Measurements from ENCODE around the gene TMEM143. TPM values are rescaled to one million over a fixed set of nuclear protein-coding genes. Genes with fewer than 3 reads are reported as not detected.

TMEM143 gene
- total and polyA plus RNA-seq, 10 donors, result 5.8 to 14.8 (median 9.1) TPM

GRCh38 chr19:48290771-48291488 is 72.8 kb downstream of the TMEM143 start:
- Histone ChIP-seq H3K36me3 (peaks cover 0 to 9% (median 0%) of the 10 kb centered on the region in 6 donors), H3K4me1 (peaks cover 9 to 17% (median 13%) of the 10 kb centered on the region in 6 donors), H3K27me3 (replicated peaks in 1 of 7) (peaks cover 0 to 37% (median 0%) of the 10 kb centered on the region in 7 donors), H3K9me3 (peaks cover 0 to 15% (median 10%) of the 10 kb centered on the region in 8 donors), H3K4me3 (peak overlapping the region; percentile 12 to 68 (median 33)), H3K27ac (no peak overlapping the region)
- intact Hi-C loops (cut with DNase I; ENCODE audit: low total_unique reads), result loop anchor here (2.0 kb wide), 1 partner anchor 24 kb away; no protein-coding TSS in a partner anchor
- TF ChIP-seq POLR2A (IDR thresholded peaks at IDR 0.05) (no peak), POLR2AphosphoS5 (IDR thresholded peaks at IDR 0.05) (peak in 2 of 3 donors; percentile 44 to 55)
- TF ChIP-seq, protein P1, sequence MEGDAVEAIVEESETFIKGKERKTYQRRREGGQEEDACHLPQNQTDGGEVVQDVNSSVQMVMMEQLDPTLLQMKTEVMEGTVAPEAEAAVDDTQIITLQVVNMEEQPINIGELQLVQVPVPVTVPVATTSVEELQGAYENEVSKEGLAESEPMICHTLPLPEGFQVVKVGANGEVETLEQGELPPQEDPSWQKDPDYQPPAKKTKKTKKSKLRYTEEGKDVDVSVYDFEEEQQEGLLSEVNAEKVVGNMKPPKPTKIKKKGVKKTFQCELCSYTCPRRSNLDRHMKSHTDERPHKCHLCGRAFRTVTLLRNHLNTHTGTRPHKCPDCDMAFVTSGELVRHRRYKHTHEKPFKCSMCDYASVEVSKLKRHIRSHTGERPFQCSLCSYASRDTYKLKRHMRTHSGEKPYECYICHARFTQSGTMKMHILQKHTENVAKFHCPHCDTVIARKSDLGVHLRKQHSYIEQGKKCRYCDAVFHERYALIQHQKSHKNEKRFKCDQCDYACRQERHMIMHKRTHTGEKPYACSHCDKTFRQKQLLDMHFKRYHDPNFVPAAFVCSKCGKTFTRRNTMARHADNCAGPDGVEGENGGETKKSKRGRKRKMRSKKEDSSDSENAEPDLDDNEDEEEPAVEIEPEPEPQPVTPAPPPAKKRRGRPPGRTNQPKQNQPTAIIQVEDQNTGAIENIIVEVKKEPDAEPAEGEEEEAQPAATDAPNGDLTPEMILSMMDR (IDR thresholded peaks at IDR 0.05 in 8 of 11, conservative IDR thresholded peaks at IDR 0.05 in 3 of 11), result peak; percentile 84 to 99 (median 93)
- 1 to 3% (median 2%) methylated on average over 40 to 45 of the region's 45 CpGs for WGBS, 5 donors
- DNase-seq, result peak; percentile 91

- peaks cover 0 to 16% (median 10%) of the 10 kb centered on the region in 8 donors for H3K9me3 ChIP-seq
- TF ChIP-seq, protein P1 (IDR thresholded peaks at IDR 0.05 in 8 of 11, conservative IDR thresholded peaks at IDR 0.05 in 3 of 11), result no peak
- TF ChIP-seq POLR2AphosphoS5 (IDR thresholded peaks at IDR 0.05) (no peak), POLR2A (IDR thresholded peaks at IDR 0.05) (no peak)
- DNase-seq, result no peak
- intact Hi-C loops (cut with DNase I; ENCODE audit: low total_unique reads), result loop anchor here (2.0 kb wide), 1 partner anchor 24 kb away; no protein-coding TSS in a partner anchor
- H3K27ac ChIP-seq, result no peak overlapping the region
- H3K27me3 ChIP-seq (replicated peaks in 1 of 7), result peaks cover 0 to 32% (median 0%) of the 10 kb centered on the region in 7 donors
- peak overlapping the region in 3 of 8 donors; percentile 34 to 68 (median 43) for H3K4me3 ChIP-seq
- WGBS, 5 donors, result 23 to 47% (median 25%) methylated on average over 8 to 10 of the region's 10 CpGs
- peaks cover 9 to 17% (median 13%) of the 10 kb centered on the region in 6 donors for H3K4me1 ChIP-seq
- peaks cover 0 to 14% (median 0%) of the 10 kb centered on the region in 6 donors for H3K36me3 ChIP-seq
Observed at GRCh38 chr19:48290401-48290770, 73.4 kb downstream of the TMEM143 start.

DNA sequence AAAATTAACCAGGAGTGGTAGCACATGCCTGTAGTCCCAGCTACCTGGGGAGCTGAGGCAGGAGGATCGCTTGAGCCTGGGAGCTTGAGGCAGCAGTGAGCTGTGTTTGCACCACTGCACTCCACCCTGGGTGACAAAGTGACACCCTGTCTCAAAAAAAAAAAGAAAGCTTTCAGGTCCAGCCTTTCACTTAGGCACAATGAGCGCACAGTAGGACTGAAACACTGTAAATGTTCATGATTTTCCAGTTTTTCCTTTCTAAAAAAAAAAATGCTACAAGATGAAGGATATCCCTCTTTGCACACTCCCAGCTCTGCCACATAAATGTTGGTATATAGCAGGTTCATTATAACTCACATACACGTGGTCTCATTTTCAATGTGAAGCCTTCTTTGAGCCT is 76.0 kb downstream of the TMEM143 start:
- H3K9me3 ChIP-seq, result peaks cover 0 to 28% (median 17%) of the 10 kb centered on the region in 8 donors
- peaks cover 9 to 17% (median 13%) of the 10 kb centered on the region in 6 donors for H3K4me1 ChIP-seq

More for the DNA sequence above, 76.0 kb downstream of the TMEM143 start:
- Histone ChIP-seq H3K4me3 (no peak overlapping the region), H3K27me3 (replicated peaks in 1 of 7) (peaks cover 0 to 14% (median 0%) of the 10 kb centered on the region in 7 donors), H3K27ac (no peak overlapping the region), H3K36me3 (peaks cover 0 to 21% (median 3%) of the 10 kb centered on the region in 6 donors)
- DNase-seq, result no peak
- WGBS, 5 donors, result 87 to 98% (median 92%) methylated on average over 3 of the region's 3 CpGs
- TF ChIP-seq, protein P1 (IDR thresholded peaks at IDR 0.05 in 8 of 11, conservative IDR thresholded peaks at IDR 0.05 in 3 of 11), result no peak
- no peak for TF ChIP-seq POLR2A (IDR thresholded peaks at IDR 0.05)
- no peak for TF ChIP-seq POLR2AphosphoS5 (IDR thresholded peaks at IDR 0.05)
- intact Hi-C loops (cut with DNase I; ENCODE audit: low total_unique reads), result no loop called here
